ENCODE data around the gene NODAL. TPM values are rescaled to one million over a fixed set of nuclear protein-coding genes. Genes with fewer than 3 reads are reported as not detected.

The NODAL gene
- total RNA-seq, 1 experiment from 2014 or later, result not detected

DNA sequence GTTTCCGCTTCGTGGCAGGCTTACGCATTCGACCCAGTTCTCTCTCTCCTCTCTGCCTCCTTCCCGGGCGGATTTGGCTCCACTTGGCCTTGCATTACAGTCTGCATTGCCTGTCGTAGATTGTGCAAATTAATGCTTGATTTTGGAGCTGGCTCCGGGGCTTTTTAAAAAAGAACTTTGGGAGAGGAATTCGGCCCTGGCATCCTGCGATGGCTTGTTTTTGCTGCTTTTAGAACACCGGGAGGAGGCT is 36.8 kb downstream of the NODAL start:
- CTCF ChIA-PET, result no interaction called here
- Histone ChIP-seq H3K4me1 (ENCODE audit: insufficient read depth, low read length, poor library complexity, severe bottlenecking) (peaks cover 12% of the 10 kb centered on the region), H3K27me3 (replicated peaks; ENCODE audit: insufficient read depth, low read depth, low read length, poor library complexity) (no peaks in the 10 kb centered on the region), H3K27ac (ENCODE audit: low read depth, low read length, poor library complexity, severe bottlenecking) (peak overlapping the region; percentile 96), H3K9me3 (ENCODE audit: low read depth, low read length, poor library complexity, severe bottlenecking) (no peaks in the 10 kb centered on the region), H3K4me3 (ENCODE audit: low read depth, low read length, poor library complexity, severe bottlenecking) (peak overlapping the region; percentile 97), H3K36me3 (ENCODE audit: insufficient read depth, low read length, poor library complexity, severe bottlenecking) (no peaks in the 10 kb centered on the region)
- BruUV-seq (replicated peaks), result no TSS peak
- POLR2A ChIA-PET (ENCODE audit: low non-redundant PET), result interaction anchor here (0.6 kb wide), 1 partner anchor 76 kb away, joined by 3 read pairs; no protein-coding TSS in a partner anchor
- no peak for TF ChIP-seq EZH2 (IDR thresholded peaks at IDR 0.05; ENCODE audit: borderline replicate concordance, low read depth, low read length, poor library complexity, severe bottlenecking)
- TF ChIP-seq, protein P1, sequence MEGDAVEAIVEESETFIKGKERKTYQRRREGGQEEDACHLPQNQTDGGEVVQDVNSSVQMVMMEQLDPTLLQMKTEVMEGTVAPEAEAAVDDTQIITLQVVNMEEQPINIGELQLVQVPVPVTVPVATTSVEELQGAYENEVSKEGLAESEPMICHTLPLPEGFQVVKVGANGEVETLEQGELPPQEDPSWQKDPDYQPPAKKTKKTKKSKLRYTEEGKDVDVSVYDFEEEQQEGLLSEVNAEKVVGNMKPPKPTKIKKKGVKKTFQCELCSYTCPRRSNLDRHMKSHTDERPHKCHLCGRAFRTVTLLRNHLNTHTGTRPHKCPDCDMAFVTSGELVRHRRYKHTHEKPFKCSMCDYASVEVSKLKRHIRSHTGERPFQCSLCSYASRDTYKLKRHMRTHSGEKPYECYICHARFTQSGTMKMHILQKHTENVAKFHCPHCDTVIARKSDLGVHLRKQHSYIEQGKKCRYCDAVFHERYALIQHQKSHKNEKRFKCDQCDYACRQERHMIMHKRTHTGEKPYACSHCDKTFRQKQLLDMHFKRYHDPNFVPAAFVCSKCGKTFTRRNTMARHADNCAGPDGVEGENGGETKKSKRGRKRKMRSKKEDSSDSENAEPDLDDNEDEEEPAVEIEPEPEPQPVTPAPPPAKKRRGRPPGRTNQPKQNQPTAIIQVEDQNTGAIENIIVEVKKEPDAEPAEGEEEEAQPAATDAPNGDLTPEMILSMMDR (conservative IDR thresholded peaks at IDR 0.05; ENCODE audit: low read depth, low read length), result no peak
- intact Hi-C loops (cut with micrococcal nuclease; ENCODE audit: unreplicated experiment), result no loop called here
- DNase-seq (ENCODE audit: low spot score), result no peak

DNA sequence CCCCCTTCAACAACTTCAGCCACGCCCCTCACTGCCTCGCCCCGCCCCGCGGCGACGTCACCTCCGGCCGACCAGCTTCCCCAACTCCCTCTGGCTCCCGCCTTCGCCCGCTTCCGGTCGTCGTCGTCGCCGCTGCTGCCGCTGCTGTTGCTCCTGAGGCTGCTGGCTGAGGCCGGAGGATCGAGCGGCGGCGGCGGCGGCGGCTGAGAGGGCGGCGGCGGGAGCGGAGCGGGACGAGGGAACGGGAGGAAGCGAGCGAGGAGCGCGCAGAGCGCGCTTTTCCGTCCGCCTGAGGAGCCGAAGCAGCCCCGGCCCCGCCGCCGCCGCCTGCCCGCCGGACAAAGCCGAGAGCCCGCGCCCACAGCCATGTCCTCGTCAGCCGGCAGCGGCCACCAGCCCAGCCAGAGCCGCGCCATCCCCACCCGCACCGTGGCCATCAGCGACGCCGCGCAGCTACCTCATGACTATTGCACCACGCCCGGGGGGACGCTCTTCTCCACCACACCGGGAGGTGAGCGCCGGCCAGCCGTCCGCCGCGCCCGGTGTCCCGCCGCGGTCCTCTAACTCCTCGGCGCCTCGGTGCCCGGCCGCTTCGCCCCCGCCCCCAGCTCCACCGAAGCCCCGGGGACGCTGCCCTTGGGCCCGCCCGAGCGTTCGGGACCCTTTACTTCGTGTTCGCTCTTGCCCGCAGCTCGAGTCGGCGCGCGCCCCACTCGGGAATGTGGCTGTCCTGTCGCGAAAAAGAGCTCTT is 37.3 kb downstream of the NODAL start, which contains the start of gene EIF4EBP2:
EIF4EBP2 (plus strand) TSS at position 110 of the 751 bp plus-strand sequence; CDS start at position 367, 257 bp downstream.
- Histone ChIP-seq H3K36me3 (ENCODE audit: insufficient read depth, low read length, poor library complexity, severe bottlenecking) (no peaks in the 10 kb centered on the region), H3K27ac (ENCODE audit: low read depth, low read length, poor library complexity, severe bottlenecking) (peak within 1 kb of the TSS; percentile 96), H3K9me3 (ENCODE audit: low read depth, low read length, poor library complexity, severe bottlenecking) (no peaks in the 10 kb centered on the region), H3K4me3 (ENCODE audit: low read depth, low read length, poor library complexity, severe bottlenecking) (peak within 1 kb of the TSS; percentile 97), H3K27me3 (replicated peaks; ENCODE audit: insufficient read depth, low read depth, low read length, poor library complexity) (no peaks in the 10 kb centered on the region), H3K4me1 (ENCODE audit: insufficient read depth, low read length, poor library complexity, severe bottlenecking) (peaks cover 12% of the 10 kb centered on the region)
- intact Hi-C loops (cut with micrococcal nuclease; ENCODE audit: unreplicated experiment), result no loop called here
- DNase-seq (ENCODE audit: low spot score), result peak; percentile 97
- no TSS peak for BruUV-seq (replicated peaks)
- POLR2A ChIA-PET (ENCODE audit: low non-redundant PET), result interaction anchor here (0.5 to 0.6 kb wide), 2 partner anchors 77 to 861 kb away, joined by 3 to 12 read pairs; no protein-coding TSS in a partner anchor
- CTCF ChIA-PET, result interaction anchor here (0.6 to 1.2 kb wide), 4 partner anchors 17 to 182 kb away, joined by 3 read pairs; no protein-coding TSS in a partner anchor
- TF ChIP-seq EZH2 (IDR thresholded peaks at IDR 0.05; ENCODE audit: borderline replicate concordance, low read depth, low read length, poor library complexity, severe bottlenecking), result no peak
- TF ChIP-seq, protein P1 (conservative IDR thresholded peaks at IDR 0.05; ENCODE audit: low read depth, low read length), result no peak

DNA sequence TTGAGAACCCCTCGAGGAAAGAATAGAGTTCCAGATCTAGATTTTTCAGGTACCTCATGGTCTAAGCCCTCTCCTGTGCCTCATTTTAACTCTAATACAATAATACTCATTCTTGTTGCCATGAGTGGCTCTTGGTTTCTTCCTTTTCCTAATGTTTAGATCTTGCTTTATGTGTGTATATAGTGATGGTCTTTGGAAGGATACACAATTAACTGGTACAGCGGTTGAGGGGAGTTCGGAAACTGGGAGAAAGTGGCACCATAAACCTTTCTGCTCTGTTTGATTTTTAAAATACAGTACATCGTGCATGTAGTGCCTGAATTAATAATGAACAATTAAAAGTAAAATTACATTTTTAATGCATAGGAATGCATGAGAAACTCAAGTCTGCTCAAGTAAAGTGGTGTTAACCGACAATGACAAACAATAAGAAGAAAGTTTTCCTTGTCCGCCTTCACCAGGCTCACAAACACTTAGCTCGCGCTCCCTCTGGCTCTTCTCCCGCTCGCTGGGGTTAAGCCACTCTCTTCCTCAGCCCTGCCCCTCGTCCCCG is 37.9 kb downstream of the NODAL start:
- CTCF ChIA-PET, result interaction anchor here (0.6 to 1.2 kb wide), 4 partner anchors 16 to 182 kb away, joined by 3 read pairs; no protein-coding TSS in a partner anchor
- Histone ChIP-seq H3K27me3 (replicated peaks; ENCODE audit: insufficient read depth, low read depth, low read length, poor library complexity) (no peaks in the 10 kb centered on the region), H3K4me1 (ENCODE audit: insufficient read depth, low read length, poor library complexity, severe bottlenecking) (peaks cover 12% of the 10 kb centered on the region), H3K27ac (ENCODE audit: low read depth, low read length, poor library complexity, severe bottlenecking) (peak overlapping the region; percentile 96), H3K36me3 (ENCODE audit: insufficient read depth, low read length, poor library complexity, severe bottlenecking) (no peaks in the 10 kb centered on the region), H3K9me3 (ENCODE audit: low read depth, low read length, poor library complexity, severe bottlenecking) (no peaks in the 10 kb centered on the region), H3K4me3 (ENCODE audit: low read depth, low read length, poor library complexity, severe bottlenecking) (peak overlapping the region; percentile 97)
- TF ChIP-seq, protein P1 (conservative IDR thresholded peaks at IDR 0.05; ENCODE audit: low read depth, low read length), result no peak
- no peak for TF ChIP-seq EZH2 (IDR thresholded peaks at IDR 0.05; ENCODE audit: borderline replicate concordance, low read depth, low read length, poor library complexity, severe bottlenecking)
- POLR2A ChIA-PET (ENCODE audit: low non-redundant PET), result no interaction called here
- DNase-seq (ENCODE audit: low spot score), result no peak
- no TSS peak for BruUV-seq (replicated peaks)
- intact Hi-C loops (cut with micrococcal nuclease; ENCODE audit: unreplicated experiment), result no loop called here

Data from A673 (cell line).